ENCODE results near the gene MARK3.
"Not testable (repeated sequence)": the region's sequence is repeated elsewhere in the genome, so short reads cannot be mapped to it uniquely, and the experiment has no call there.

Gene MARK3

DNA sequence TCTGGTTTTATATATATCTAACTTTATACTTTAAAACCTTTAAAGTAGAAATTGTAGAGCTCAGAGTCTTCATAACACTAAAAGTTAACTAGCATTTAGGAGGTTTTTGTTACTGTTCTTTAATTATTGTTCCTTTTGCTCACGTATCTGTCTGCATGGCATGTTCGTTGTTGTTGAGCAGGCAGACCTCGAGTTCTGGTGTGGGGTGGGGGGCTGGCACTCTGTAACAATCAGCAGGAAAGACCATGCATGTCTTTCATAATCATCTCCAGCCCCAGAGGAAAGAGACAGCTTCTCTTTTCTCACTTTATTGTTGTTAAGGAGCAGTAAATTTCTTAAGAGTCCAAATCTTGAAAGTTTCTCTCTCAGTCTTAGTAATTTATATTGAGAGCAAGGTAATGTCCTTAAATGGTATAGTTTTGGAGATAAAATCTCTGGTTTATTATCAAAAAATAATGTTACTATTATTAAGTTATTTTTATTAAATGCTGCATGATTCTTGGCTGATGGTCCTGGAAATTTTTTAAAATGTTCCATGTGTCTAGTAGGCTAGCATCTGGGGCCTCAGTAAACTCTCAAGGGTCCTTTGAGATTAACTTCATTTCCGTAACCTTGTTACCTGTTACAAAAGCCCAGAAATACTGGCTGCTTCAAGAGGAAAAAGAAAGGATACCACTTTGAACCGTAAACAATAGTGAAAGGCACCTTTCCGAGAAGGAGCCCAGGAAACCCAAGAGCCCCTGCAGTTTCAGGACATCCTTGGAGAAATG, 107.1 kb downstream of the MARK3 start:
- no peak for FAIRE-seq

DNA sequence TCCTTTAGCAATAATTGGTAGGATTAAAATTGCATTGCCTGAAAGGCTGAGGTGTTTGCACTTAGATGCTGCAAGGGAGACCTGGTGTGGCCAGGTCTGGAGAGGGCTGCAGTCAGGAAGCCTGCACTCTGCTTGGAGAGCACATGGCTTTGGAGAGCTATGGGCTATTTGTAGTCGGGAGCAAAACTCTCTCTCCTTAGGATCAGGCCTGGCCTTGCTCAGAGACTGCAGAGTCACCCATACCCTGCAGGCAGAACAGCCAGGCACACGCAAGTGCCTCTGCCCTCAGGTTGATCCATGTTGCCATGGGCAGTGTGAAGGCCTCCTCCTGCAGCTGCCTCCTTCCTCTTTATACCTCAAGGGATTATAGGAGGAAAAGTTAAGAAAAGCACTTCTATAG, 110.6 kb downstream of the MARK3 start:
- no peak for FAIRE-seq

DNA sequence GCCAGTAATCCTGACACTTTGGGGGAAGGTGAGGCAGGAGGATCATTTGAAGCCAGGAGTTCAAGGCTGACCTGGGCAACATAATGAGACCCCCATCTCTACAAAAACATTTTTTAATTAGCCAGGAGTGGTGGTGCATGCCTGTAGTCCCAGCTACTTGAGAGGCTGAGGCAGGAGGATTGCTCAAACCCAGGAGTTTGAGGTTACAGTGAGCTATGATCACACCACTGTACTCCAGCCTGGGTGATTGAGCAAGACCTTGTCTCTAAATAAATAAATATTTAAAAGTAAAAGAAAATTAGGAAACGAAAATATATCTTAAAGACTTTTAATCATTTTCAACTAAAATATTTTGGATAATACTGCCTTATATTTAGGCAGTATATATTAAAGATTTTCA, 111.6 kb downstream of the MARK3 start:
- FAIRE-seq: no peak

DNA sequence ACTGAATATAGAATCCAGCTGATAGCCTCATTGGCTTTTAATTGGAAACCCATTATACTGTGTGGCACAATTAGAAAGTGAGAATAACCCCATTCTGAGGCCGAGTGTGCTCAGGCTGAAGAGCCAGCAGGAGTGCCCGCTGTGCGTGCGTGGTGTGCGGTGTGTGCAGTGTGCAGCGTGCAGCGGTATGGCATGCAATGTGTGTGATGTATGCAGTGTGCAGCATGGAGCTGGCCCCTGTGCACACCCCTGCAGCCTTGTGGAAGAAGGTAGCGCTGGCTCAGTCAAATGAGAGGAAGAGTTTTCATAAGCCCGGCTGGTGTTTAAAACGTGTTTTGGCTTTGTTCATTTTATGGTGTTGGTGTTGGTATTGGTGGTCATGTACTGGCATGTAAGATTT, 114.5 kb downstream of the MARK3 start:
- FAIRE-seq: no peak

DNA sequence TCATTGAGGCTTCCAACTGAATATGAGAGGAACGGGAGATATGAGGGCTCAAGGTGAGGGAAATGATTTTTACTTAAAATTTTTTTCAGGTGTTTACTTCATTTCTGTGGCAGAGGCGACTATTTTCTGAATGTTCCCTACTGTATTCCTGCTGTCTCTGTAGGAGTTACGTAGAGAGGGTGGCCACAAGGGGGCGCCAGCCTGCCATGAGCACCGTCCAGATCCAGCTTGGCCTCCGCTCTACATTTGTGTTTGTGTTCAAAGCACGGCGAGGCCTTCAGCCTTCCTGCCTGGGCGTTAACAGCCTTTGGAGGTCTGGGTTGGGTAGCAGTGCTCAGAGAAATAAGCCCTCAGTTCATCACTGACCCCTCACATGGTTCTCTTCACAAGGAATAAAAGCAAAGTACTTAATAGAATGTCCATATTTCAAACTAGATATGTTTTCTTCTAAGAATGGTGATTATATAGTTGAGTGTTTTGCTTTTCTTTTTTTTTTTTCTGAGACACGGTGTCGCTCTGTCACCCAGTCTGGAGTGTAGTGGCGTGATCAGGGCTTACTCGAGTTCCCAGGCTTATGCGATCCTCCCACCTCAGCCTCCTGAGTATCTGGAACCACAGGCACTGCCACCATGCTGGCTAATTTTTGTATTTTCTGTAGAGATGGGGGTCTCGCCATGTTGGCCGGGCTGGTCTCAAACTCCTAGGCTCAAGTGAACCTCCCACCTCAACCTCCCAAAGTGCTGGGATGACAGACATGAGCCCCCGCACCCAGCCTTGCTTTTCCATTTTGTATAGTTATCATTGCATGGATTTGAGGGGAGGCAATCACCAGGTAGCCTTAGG, 115.2 kb downstream of the MARK3 start:
- FAIRE-seq: peak; percentile 43

DNA sequence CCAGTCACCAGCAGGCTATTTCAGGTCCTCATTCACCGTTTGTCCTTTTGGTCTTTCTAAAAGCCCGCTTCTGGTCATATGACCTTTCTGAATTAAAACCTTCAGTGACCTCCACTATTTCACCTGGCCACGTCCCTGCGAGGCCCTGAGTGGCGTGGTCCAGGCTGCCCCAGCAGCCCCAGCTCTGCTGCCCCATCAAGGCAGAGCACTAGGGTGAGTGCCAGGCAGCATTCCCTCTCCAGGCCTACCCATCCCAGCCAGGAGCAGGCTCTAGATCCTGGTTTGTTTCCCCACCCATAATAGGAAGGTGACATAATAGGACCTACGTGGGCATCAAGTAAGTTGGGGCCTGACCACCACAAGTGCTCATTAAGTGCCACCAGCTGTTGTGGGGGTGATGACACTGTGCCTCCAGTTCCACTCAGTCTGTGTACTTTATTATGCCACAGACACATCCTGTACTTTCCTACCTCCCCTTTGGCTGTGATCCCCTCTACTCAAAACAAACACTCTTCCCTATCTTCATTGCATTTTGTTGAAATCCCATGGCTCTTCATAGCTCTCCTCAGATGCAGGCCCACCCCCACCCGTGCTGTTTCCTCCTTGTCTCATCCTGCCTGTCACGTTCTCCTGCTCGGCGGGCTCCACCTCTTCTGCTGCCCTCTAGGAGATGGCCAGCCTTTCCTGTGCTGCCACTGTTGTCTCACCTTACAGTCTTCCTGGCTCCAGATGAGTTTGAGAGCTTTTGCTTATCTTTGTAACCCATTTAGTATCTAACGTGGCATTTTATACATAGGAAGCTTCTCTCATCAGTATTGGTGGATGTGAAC, 116.0 kb downstream of the MARK3 start:
- FAIRE-seq: no peak

DNA sequence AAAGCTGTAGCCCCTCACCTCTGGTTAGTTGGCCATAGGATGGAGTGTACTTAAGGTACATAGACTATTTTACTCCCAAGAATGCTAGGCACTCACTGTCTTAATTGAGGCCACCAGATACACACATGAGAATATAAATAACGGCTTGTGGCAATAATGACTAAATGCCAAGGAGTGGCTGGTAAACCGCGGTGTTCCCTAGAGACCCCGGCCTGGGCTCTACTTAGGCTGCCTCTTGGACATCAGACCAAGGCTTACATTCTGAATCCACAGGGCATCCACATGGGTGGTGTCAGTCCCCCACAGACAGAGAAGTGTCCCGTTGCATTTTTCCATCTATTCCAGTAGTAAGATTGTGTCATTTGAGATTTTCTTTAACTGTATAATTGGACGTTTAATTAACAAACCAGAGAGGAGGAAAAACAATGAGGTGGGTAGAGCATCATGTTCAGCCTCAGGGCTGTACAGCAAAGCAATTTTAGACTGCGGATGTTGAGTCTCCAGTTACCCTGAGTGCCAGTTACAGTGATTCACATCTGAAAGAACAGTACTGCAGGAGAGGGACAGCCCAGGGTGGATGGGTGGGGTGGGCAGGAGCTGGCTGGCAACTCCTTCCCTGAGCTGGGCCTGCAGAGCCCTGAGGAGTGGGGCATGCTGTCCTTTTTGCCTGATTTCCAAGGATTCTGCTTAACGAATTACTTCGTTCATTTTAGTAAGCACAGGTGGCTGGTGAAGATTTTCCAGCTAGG, 116.9 kb downstream of the MARK3 start:
- no peak for FAIRE-seq

DNA sequence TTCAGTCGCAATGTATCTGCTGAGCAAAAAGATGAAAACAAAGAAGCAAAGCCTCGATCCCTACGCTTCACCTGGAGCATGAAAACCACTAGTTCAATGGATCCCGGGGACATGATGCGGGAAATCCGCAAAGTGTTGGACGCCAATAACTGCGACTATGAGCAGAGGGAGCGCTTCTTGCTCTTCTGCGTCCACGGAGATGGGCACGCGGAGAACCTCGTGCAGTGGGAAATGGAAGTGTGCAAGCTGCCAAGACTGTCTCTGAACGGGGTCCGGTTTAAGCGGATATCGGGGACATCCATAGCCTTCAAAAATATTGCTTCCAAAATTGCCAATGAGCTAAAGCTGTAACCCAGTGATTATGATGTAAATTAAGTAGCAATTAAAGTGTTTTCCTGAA, 117.7 kb downstream of the MARK3 start:
- no peak for FAIRE-seq

DNA sequence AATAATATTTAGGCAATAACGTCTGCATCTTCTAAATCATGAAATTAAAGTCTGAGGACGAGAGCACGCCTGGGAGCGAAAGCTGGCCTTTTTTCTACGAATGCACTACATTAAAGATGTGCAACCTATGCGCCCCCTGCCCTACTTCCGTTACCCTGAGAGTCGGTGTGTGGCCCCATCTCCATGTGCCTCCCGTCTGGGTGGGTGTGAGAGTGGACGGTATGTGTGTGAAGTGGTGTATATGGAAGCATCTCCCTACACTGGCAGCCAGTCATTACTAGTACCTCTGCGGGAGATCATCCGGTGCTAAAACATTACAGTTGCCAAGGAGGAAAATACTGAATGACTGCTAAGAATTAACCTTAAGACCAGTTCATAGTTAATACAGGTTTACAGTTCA, 118.1 kb downstream of the MARK3 start:
- no peak for FAIRE-seq

DNA sequence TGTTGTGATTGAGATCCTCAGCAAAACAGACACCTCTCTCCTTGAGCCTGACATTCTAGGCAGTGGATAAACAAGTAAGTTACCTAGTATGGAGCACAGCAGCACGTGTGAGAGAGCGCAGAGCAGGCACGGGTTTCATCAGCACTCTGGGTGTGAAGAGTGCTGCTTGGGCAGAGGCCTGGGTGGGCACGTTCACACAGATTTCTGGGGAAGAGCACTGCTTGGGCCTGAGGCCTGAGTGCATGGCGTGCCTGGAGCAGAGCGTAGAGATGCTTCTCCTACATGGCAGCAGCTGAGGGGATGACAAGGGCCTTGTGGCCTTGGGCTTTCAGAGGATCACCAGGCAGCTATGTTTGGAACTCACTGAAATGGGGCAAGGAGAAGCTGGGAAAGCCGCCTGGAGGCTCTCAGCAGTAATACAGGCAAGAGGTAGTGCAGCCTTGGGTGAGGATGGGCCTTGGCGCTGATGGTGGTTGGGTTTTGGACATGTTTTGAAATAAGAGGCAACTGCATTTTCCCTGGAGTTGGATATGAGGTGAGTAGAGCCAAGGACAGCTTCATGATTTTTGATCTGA, 119.9 kb downstream of the MARK3 start:
- FAIRE-seq: no peak

DNA sequence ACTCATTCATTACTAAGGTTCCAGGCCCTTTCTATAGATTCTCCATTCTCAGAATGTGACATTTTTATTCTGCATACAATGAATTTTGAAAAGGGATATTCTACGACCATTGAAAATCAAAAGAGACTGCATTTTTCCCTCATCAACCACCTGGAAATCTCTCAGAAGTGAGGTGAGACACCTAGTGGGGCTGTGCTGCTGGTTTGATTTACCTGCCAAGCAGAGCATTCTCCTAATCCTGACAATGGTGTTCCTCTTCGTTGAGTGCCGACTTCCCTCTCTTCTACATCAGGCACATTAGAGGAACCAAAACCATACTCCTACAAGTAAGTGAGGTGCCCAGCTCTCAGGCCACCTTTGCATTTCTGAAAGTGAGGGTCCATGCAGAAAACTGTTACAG, 122.5 kb downstream of the MARK3 start:
- FAIRE-seq: no peak

DNA sequence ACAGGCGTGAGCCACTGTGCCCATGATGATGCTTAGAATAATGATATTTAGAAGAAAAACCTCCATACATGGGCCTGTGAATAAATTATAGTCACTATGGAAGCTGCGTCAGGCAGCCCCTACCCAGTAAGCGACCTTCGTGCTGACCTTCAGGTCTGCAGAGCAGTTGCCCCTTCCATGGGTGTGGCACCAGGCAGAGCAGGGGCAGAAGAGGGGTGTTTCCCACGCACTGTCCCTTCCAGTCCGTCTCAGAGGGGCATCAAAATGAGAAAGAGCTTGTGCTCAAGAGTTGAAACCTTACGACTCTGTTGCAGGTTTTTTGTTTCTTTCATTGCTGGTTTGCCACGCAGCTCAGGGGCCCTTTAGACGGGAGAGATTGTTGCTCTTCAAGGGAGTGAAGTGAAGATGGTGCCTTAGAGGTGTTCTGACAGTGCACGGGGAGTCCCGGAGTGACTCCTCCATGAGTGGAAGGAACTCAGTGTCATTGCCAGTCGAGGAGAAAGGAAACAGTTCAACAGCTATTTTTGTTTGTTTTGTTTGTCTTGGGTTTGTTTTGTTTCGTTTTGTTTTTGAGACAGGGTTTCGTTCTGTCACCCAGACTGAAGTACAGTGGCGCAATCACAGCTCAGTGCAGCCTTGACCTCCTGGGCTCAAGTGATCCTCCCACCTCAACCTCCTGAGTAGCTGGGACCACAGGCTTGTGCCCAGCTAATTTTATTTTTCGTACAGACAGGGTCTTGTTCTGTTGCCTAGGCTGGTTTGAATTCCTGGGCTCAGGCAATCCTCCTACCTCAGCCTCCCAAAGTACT, 123.5 kb downstream of the MARK3 start:
- FAIRE-seq: no peak

DNA sequence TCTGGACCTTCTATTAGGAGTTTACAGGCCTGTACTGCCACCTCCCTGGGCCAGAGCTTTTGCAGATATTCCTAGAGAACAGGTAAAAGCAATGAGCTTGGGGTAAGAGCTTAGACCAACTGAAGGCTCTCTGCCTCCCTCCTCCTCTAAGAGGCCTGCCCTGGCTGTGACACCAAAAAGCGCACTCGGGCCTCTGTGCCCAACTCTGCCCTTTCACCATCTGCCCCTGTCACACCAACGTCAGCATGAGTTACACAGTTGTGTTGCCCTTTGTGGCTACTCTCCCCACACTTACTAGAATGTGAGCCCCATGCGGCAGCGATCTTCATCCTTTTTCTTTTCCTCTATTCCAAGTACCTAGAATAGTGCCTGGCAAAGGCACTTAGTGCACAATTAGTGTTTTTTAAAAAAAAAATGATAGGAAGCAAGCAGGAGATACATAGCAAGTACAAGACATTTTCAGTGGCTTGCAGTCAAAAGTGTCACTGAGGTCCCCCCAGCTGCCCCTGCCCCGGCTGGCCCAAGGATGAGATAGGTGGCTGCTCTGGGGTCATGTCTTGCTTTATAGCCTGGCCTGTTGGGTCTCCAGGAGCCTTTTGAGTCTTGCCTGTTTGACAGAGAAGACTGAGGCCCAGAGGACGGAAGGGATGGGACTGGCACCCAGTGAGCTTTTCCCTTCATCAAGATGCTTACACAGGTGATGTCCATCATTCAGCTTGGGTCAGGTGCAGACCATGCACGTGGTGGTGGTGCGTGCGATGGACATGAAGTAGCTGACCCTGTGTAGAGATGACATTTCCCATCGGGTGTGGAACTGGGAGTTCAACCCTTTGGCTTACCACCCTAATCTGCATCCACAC, 124.9 kb downstream of the MARK3 start:
- no peak for FAIRE-seq

DNA sequence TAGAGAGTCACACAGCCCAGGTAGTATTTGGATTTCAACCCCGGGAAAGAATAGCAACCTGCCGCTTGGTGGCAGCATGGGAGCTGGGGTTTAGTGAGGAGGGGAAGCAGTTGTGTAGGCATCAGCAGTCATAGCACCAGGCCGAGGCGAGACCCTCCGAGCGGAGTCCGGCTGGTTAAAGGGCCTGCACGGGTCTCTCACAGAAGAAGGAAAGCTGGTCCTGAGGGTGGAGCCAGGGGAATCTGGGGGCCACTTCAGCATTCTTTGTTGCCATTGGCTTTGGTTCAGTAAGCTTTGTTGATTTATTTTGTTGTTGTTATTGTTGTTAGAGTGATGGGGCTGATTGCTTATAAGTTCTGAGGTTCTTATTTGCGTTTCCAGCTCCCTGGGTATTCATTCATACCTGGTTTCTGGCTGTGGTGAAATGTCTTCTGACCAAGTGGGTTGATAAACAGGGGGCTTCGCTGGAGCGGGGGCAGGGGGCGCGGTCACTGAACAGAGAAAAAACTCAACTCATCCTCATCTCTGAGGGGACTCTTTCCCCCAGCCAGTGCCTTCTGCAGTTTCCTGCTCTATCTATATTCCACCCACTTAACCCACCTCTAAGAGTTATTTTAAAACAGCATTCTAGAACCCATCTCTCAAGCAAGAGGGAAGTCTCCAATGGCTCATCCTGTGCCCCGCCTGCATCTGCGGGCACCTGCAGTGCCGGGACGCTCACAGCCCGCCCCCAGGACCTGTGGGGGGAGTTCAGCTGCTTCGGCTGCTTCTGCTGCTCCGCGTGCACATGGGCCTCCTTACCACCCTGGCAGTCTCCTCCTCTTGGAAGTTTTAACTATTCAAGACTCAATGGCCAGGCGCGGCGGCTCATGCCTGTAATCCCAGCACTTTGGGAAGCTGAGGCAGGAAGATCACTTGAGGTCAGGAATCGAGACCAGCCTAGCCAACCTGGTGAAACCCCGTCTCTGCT, 125.8 kb downstream of the MARK3 start:
- FAIRE-seq: no peak

DNA sequence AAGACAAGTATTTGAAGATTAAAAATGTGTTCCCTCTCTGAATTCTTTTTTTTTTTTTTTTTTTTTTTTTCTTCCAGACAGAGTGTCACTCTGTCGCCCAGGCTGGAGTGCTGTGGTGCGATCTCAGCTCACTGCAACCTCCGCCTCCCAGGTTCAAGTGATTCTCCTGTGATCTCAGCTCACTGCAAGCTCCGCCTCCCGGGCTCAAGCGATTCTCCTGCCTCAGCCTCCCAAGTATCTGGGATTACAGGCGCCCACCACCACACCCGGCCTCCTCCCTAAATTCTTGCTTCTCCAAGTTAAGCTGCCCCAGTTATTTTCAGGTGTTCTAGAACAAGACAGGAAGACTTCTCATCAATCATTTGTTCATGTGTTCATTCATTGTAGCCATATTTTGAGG, 127.0 kb downstream of the MARK3 start:
- FAIRE-seq: not testable (repeated sequence)

DNA sequence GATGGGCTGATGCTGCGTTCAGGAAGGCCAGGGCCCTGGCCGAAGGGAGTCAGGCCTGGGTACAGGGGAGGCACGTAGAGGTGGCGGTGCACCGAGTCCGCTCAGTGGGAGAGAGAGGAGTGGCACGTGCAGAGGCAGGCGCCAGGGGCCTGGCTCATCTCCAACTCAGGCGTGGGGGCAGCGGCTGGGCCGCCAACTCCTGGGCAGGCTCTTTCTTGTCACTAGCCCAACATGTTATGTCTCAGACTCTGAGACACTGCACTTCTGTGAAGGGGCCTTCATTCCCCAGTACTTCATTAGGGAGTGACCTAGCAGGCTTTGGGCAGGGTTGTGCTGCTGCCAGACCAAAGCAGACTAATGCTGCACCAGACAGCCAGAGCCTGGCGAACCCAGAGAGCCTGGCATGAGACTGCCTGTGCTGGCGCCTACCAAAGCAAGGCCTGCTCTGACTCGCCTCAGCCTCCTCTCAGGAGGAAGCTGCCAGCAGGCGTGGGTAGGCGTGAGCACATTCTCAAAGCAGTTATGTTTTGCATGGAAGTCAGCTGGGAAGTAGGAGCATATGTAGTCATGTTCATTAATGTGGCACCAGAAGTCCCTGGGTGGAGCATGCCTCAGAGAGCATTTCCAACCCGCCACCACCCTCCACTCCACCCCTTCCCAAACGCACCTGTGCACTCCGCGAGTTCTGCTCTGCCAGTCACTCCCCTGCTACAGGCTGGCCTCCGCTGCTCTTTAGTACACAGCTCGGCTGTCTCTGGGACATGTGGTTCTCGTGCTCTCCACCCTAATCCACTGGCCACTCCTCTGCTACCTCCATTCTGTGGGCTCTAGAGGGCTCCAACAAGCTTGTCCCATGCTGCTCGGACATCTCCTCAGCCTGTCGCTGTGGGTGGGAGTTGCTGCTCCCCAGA, 127.7 kb downstream of the MARK3 start:
- FAIRE-seq: no peak

DNA sequence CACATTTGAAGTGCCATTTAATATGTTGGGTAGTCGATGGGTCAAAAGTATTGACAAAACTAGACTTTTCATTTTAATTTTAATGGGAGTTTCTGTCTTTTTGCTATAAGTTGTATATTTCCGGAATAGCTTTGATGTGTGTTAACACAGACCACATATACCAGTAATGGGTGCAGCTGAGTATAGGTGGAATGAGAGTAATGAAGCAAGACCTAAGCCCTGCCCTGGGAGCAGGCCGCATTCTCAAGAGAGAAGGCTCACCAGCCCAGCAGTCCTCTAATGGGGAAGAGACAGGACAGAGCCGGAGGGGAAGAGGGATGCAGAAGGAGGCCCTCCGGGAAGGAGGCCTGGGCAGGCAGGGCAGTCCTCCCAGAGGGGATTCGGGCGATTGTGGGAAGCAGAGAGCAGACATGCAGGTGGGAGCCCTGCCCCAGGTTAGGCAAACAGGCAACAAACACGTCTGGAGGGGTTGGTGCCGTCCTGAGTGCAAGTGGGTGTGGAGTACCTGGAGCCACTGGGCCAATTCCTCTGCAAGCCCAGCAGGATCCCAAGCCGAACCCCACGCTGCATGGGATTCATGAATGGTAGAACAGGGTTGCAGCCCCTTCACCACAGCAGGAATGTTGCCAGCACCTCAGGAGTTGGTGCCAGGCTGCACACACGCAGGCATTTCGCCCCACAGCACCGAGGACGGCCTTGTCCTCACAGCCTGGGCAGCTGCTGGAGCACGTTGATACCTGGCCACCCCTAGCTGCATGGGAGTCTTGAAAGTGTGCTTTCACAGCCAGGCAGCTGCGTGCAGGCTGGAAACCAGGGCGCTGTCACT, 129.6 kb downstream of the MARK3 start:
- FAIRE-seq: no peak

Measured in islet of Langerhans (tissue), 1 donor.